ENCODE measurements around the gene DLL1.

Gene DLL1

DNA sequence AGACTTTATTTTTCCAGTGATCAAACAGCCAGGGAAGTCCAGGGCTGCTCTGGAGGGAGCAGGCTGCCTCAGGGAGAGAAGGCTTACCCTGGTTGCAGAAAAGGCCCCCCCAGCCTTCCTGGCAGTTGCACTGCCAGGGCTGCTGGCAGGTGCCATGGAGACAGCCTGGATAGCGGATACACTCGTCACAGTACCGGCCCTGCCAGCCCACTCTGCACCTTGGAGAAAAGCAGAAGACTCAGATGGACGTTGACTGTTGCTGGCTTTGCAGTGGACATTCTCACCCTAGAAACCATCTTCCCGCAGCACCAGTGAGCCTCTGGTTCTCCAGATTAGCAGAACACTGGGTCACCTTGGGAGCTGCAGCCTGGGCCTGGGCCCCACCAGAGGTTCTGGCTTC lies 5.4 kb downstream of the DLL1 start:
- H3K9ac ChIP-seq (ENCODE audit: low read depth, low read length, poor library complexity), result no peak overlapping the region
- peaks cover 57 to 64% of the 10 kb centered on the region in 2 donors for H3K36me3 ChIP-seq (replicated peaks in 1 of 2; ENCODE audit: control insufficient read depth in 2 of 2, insufficient read depth in 2 of 2, low read length in 2 of 2)
- no peak overlapping the region for H2BK15ac ChIP-seq (ENCODE audit: low read length)
- no peak overlapping the region for H4K8ac ChIP-seq (ENCODE audit: low read depth, low read length)
- H2AK5ac ChIP-seq (ENCODE audit: low read depth, low read length), result no peak overlapping the region
- H3K79me1 ChIP-seq (ENCODE audit: low read depth, low read length), result peaks cover 18% of the 10 kb centered on the region
- H3K14ac ChIP-seq (ENCODE audit: low read length), result no peak overlapping the region
- H3K4me2 ChIP-seq (ENCODE audit: insufficient read depth, low read length, poor library complexity, severe bottlenecking), result no peak overlapping the region
- no peak overlapping the region for H3K27ac ChIP-seq (replicated peaks; ENCODE audit: low read length)
- no peak overlapping the region for H3K4ac ChIP-seq (ENCODE audit: low read length)
- no peak for DNase-seq (ENCODE audit: low spot score)
- H2BK12ac ChIP-seq (ENCODE audit: low read length), result no peak overlapping the region
- H3K9me3 ChIP-seq (replicated peaks in 1 of 2; ENCODE audit: control insufficient read depth in 2 of 2, insufficient read depth in 1 of 2, low read depth in 1 of 2, low read length in 2 of 2), result peaks cover 0 to 2% of the 10 kb centered on the region in 2 donors
- no peak overlapping the region for H3K4me3 ChIP-seq (ENCODE audit: low read length in 2 of 2)
- H2BK5ac ChIP-seq (ENCODE audit: low read length), result no peak overlapping the region
- no peak overlapping the region for H2AFZ ChIP-seq (ENCODE audit: low read length)
- H3K18ac ChIP-seq (ENCODE audit: low read length), result no peak overlapping the region
- WGBS, 2 donors (ENCODE audit: extremely low coverage in 2 of 2, insufficient read length in 2 of 2, insufficient replicate concordance in 1 of 2), result no CpG with 5 or more reads among the region's 5 CpGs
- H3K27me3 ChIP-seq (ENCODE audit: control insufficient read depth in 3 of 3, insufficient read depth in 3 of 3, low read depth in 1 of 3, low read length in 3 of 3), result peaks cover 0 to 14% (median 0%) of the 10 kb centered on the region in 3 experiments
- H3K23ac ChIP-seq (ENCODE audit: low read depth, low read length, poor library complexity), result no peak overlapping the region
- peaks cover 25 to 39% of the 10 kb centered on the region in 2 donors for H3K4me1 ChIP-seq (ENCODE audit: control insufficient read depth in 2 of 2, insufficient read depth in 1 of 2, low read depth in 1 of 2, low read length in 2 of 2)
- H2BK120ac ChIP-seq (ENCODE audit: low read depth, low read length), result no peak overlapping the region
- H4K91ac ChIP-seq (ENCODE audit: low read depth, low read length, poor library complexity), result no peak overlapping the region

DNA sequence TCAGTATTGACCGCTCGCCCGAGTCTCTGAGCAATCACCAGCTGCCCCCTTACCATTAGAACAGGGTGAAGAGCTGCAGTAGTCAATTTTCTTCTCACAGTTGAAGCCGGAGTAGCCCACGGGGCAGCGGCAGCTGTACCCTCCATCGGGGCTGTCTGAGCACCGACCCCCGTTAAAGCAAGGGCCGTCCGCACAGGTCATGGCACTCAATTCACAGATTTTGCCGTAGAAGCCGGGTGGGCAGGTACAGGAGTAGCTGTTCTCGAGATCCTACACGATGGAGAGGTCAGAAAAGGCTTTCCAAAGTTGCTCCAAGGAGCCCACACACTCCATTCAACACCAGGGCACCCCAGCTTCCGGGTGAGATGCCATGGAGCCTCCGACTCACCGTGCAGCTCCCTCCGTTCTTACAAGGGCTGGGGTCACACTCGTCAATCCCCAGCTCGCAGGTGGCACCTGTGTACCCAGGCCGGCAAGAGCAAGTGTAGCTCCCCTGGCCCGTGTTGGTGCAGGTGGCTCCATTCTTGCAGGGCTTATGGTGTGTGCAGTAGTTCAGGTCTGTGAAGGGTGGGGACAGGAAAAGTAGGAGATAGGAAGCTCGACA lies 5.9 kb downstream of the DLL1 start:
- Histone ChIP-seq H3K9me3 (replicated peaks in 1 of 2; ENCODE audit: control insufficient read depth in 2 of 2, insufficient read depth in 1 of 2, low read depth in 1 of 2, low read length in 2 of 2) (peaks cover 0 to 2% of the 10 kb centered on the region in 2 donors), H3K79me1 (ENCODE audit: low read depth, low read length) (peaks cover 18% of the 10 kb centered on the region), H2BK12ac (ENCODE audit: low read length) (no peak overlapping the region), H3K18ac (ENCODE audit: low read length) (peak overlapping the region; percentile 49), H2AFZ (ENCODE audit: low read length) (no peak overlapping the region), H4K91ac (ENCODE audit: low read depth, low read length, poor library complexity) (no peak overlapping the region), H2BK15ac (ENCODE audit: low read length) (no peak overlapping the region), H2BK5ac (ENCODE audit: low read length) (no peak overlapping the region), H4K8ac (ENCODE audit: low read depth, low read length) (no peak overlapping the region), H3K4me1 (ENCODE audit: control insufficient read depth in 2 of 2, insufficient read depth in 1 of 2, low read depth in 1 of 2, low read length in 2 of 2) (peaks cover 25 to 39% of the 10 kb centered on the region in 2 donors), H3K27ac (replicated peaks; ENCODE audit: low read length) (no peak overlapping the region), H3K14ac (ENCODE audit: low read length) (no peak overlapping the region), H3K4me2 (ENCODE audit: insufficient read depth, low read length, poor library complexity, severe bottlenecking) (no peak overlapping the region), H3K23ac (ENCODE audit: low read depth, low read length, poor library complexity) (peak overlapping the region; percentile 51), H3K9ac (ENCODE audit: low read depth, low read length, poor library complexity) (peak overlapping the region; percentile 45), H3K4ac (ENCODE audit: low read length) (no peak overlapping the region), H2BK120ac (ENCODE audit: low read depth, low read length) (no peak overlapping the region), H3K36me3 (replicated peaks in 1 of 2; ENCODE audit: control insufficient read depth in 2 of 2, insufficient read depth in 2 of 2, low read length in 2 of 2) (peaks cover 57 to 64% of the 10 kb centered on the region in 2 donors), H3K4me3 (ENCODE audit: low read length in 2 of 2) (no peak overlapping the region), H2AK5ac (ENCODE audit: low read depth, low read length) (no peak overlapping the region), H3K27me3 (ENCODE audit: control insufficient read depth in 3 of 3, insufficient read depth in 3 of 3, low read depth in 1 of 3, low read length in 3 of 3) (peaks cover 0 to 14% (median 0%) of the 10 kb centered on the region in 3 experiments)
- DNase-seq (ENCODE audit: low spot score), result no peak
- WGBS, 2 donors (ENCODE audit: extremely low coverage in 2 of 2, insufficient read length in 2 of 2, insufficient replicate concordance in 1 of 2), result no CpG with 5 or more reads among the region's 24 CpGs

GRCh38 chr6:170284126-170284773 lies 6.6 kb downstream of the DLL1 start:
- Histone ChIP-seq H4K91ac (ENCODE audit: low read depth, low read length, poor library complexity) (no peak overlapping the region), H4K8ac (ENCODE audit: low read depth, low read length) (no peak overlapping the region), H3K9me3 (replicated peaks in 1 of 2; ENCODE audit: control insufficient read depth in 2 of 2, insufficient read depth in 1 of 2, low read depth in 1 of 2, low read length in 2 of 2) (peaks cover 0 to 2% of the 10 kb centered on the region in 2 donors), H3K36me3 (replicated peaks in 1 of 2; ENCODE audit: control insufficient read depth in 2 of 2, insufficient read depth in 2 of 2, low read length in 2 of 2) (peaks cover 57 to 64% of the 10 kb centered on the region in 2 donors), H3K27me3 (ENCODE audit: control insufficient read depth in 3 of 3, insufficient read depth in 3 of 3, low read depth in 1 of 3, low read length in 3 of 3) (peaks cover 0 to 14% (median 0%) of the 10 kb centered on the region in 3 experiments), H3K9ac (ENCODE audit: low read depth, low read length, poor library complexity) (no peak overlapping the region), H2BK5ac (ENCODE audit: low read length) (no peak overlapping the region), H2BK15ac (ENCODE audit: low read length) (no peak overlapping the region), H3K4me3 (ENCODE audit: low read length in 2 of 2) (no peak overlapping the region), H3K27ac (replicated peaks; ENCODE audit: low read length) (no peak overlapping the region), H3K14ac (ENCODE audit: low read length) (no peak overlapping the region), H3K79me1 (ENCODE audit: low read depth, low read length) (peaks cover 18% of the 10 kb centered on the region), H3K4me2 (ENCODE audit: insufficient read depth, low read length, poor library complexity, severe bottlenecking) (no peak overlapping the region), H3K4me1 (ENCODE audit: control insufficient read depth in 2 of 2, insufficient read depth in 1 of 2, low read depth in 1 of 2, low read length in 2 of 2) (peaks cover 25 to 35% of the 10 kb centered on the region in 2 donors), H2AK5ac (ENCODE audit: low read depth, low read length) (no peak overlapping the region), H2BK12ac (ENCODE audit: low read length) (no peak overlapping the region), H2AFZ (ENCODE audit: low read length) (no peak overlapping the region), H3K4ac (ENCODE audit: low read length) (no peak overlapping the region), H3K18ac (ENCODE audit: low read length) (no peak overlapping the region), H2BK120ac (ENCODE audit: low read depth, low read length) (no peak overlapping the region), H3K23ac (ENCODE audit: low read depth, low read length, poor library complexity) (no peak overlapping the region)
- no peak for DNase-seq (ENCODE audit: low spot score)
- WGBS, 2 donors (ENCODE audit: extremely low coverage in 2 of 2, insufficient read length in 2 of 2, insufficient replicate concordance in 1 of 2), result no CpG with 5 or more reads among the region's 15 CpGs
